Right lobe of liver (tissue), 6 donors: ENCODE results near the gene NKD2. TPM values are rescaled to one million over a fixed set of nuclear protein-coding genes. Genes with fewer than 3 reads are reported as not detected.

Source experiments
- ATAC-seq, 4 donors: fragments of 200-7000 bp; cut with Tn5 transposase; one replicate each; pipeline ENCODE4 v1.9.1; 2020; ENCODE audit warnings: mild to moderate bottlenecking in 4 of 4, moderate library complexity in 4 of 4
- DNase-seq, 3 donors: peaks; one replicate each; pipeline ENCODE4 v3.0.0-alpha.2; 2020
- H3K27ac ChIP-seq, 3 donors: fragments of 200-600 bp; one replicate each; pipeline ENCODE4 v1.8.0; 2022
- H3K27me3 ChIP-seq, 2 donors: fragments of 200-600 bp; one replicate each; pipeline ENCODE4 v1.8.0; 2022
- H3K36me3 ChIP-seq, 4 donors: fragments of 200-600 bp; sonication (generic) in 1 of 4; one replicate each; pipeline versions ENCODE4 v1.5.1 to v1.8.0; 2017 to 2022; ENCODE audit warnings: control low read depth in 1 of 4
- H3K4me1 ChIP-seq, 4 donors: fragments of 200-600 bp; sonication (generic) in 1 of 4; one replicate each; pipeline versions ENCODE4 v1.5.1 to v1.8.0; 2017 to 2022; ENCODE audit warnings: control low read depth in 1 of 4
- H3K4me3 ChIP-seq, 3 donors: fragments of 200-600 bp; one replicate each; pipeline ENCODE4 v1.8.0; 2022
- H3K9me3 ChIP-seq, 4 donors: fragments of 200-600 bp; sonication (generic) in 1 of 4; one replicate each; pipeline versions ENCODE4 v1.5.1 to v1.8.0; 2017 to 2022; ENCODE audit warnings: control low read depth in 1 of 4
- CTCF ChIP-seq, 4 donors: fragments of 200-600 bp in 3 of 4; fragments of 450-650 bp in 1 of 4; IDR thresholded peaks; one replicate each; pipeline versions ENCODE4 v1.5.1 to v1.8.0; 2016 to 2022; ENCODE audit warnings: antibody characterized with exemption in 4 of 4, mild to moderate bottlenecking in 2 of 4
- POLR2A ChIP-seq: fragments of 450-650 bp; IDR thresholded peaks from one replicate; pipeline ENCODE4 v1.6.1; 2017; ENCODE audit warnings: antibody characterized with exemption, mild to moderate bottlenecking
- WGBS: methylation state at CpG from one replicate; pipeline ENCODE4 v1.1.6; 2018; ENCODE audit warnings: low coverage, low lambda C conversion rate; ENCODE audit not compliant: insufficient coverage; ENCODE audit errors: missing lambda C conversion rate; 5-methylcytosine and 5-hydroxymethylcytosine counted together
- intact Hi-C, 2 donors: fragments of 100-400 bp; cut with DNase I; formaldehyde crosslinking; loops; one replicate each; pipeline versions ENCODE4 v1.11.2 to v1.14.1; 2022
- total RNA-seq, 6 experiments: library from RNA; depleted of rRNA in 2 of 6; stranded (reverse); fragments of >200 nt in 2 of 6; fragmentation: NEBNext Ultra II Directional in 3 of 6; extraction: Animal tissue kit (Norgen Biotek cat#: 25700) in 3 of 6; gene quantifications; one replicate each; pipeline versions ENCODE4 v1.1.0 to v1.2.4, GENCODE V29; 2016 to 2023
- donor health status: DM: no; HTN: yes; CAD: no.
- donor health status: DM: no; HTN: no; CAD: no.
- donor health status: DM: no; HTN: no; CAD: no.
- donor health status: DM: no; HTN: yes; CAD: no.
- donor health status: DM: no; HTN: yes; CAD: no.

NKD2 gene
- total RNA-seq, 6 experiments from 2014 or later, result 0.93 to 2.9 (median 2.2) TPM

- peaks cover 0 to 7% (median 0%) of the 10 kb centered on the region in 4 donors for H3K4me1 ChIP-seq
- ATAC-seq (no peak), DNase-seq (peak in 1 of 3 donors; percentile 14)
- no peaks in the 10 kb centered on the region for H3K9me3 ChIP-seq
- no peak overlapping the region for H3K4me3 ChIP-seq
- H3K36me3 ChIP-seq, result peaks cover 0 to 60% (median 13%) of the 10 kb centered on the region in 4 donors
- WGBS, result 87% methylated on average over 47 of the region's 49 CpGs
- H3K27me3 ChIP-seq, result no peaks in the 10 kb centered on the region
- H3K27ac ChIP-seq, result no peak overlapping the region
- no peak for TF ChIP-seq CTCF (IDR thresholded peaks at IDR 0.05)
- no peak for TF ChIP-seq POLR2A
- intact Hi-C loops, result no loop called here
Observed at GRCh38 chr5:1064383-1065142, 56.0 kb downstream of the NKD2 start.

- H3K36me3 ChIP-seq, result peaks cover 0 to 58% (median 14%) of the 10 kb centered on the region in 4 donors
- no peak for TF ChIP-seq POLR2A
- TF ChIP-seq CTCF (IDR thresholded peaks at IDR 0.05), result no peak
- no CpG with 5 or more reads among the region's 26 CpGs for WGBS
- H3K27me3 ChIP-seq, result no peaks in the 10 kb centered on the region
- no peaks in the 10 kb centered on the region for H3K9me3 ChIP-seq
- intact Hi-C loops, result no loop called here
- H3K27ac ChIP-seq, result no peak overlapping the region
- peaks cover 0 to 4% (median 0%) of the 10 kb centered on the region in 4 donors for H3K4me1 ChIP-seq
- no peak overlapping the region for H3K4me3 ChIP-seq
- ATAC-seq (peak in 1 of 4 donors; percentile 2), DNase-seq (peak in 2 of 3 donors; percentile 16 to 46)
Observed at GRCh38 chr5:1065143-1065750, 56.6 kb downstream of the NKD2 start.

- Histone ChIP-seq H3K4me3 (no peak overlapping the region), H3K36me3 (peaks cover 0 to 58% (median 14%) of the 10 kb centered on the region in 4 donors), H3K9me3 (no peaks in the 10 kb centered on the region), H3K27ac (no peak overlapping the region), H3K27me3 (no peaks in the 10 kb centered on the region), H3K4me1 (no peaks in the 10 kb centered on the region)
- TF ChIP-seq CTCF (IDR thresholded peaks at IDR 0.05) (no peak), POLR2A (no peak)
- no peak for DNase-seq
- intact Hi-C loops, result no loop called here
- no peak for ATAC-seq
- WGBS, result 67% methylated on average over 1 of the region's 16 CpGs
Observed at GRCh38 chr5:1065891-1066650, 57.5 kb downstream of the NKD2 start.

DNA sequence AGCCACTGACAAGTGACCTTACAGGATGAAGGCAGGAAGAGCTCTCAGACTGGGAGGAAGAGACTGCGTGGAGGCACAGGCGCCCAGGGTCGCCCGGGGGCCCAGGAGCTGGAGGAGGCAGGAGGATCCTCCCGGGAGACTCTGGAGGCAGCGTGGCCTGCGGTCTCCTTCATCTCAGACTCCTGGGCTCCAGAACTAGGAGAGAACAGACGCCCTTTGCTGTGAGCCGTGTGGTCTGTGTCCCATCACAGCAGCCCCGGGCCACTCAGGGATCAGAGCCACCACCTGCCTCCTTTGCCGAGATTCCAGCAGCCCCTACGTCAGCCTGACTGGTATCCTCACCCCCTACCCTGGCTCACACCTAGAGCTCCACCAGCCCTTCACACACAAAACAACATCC lies 58.1 kb downstream of the NKD2 start:
- Histone ChIP-seq H3K27me3 (no peaks in the 10 kb centered on the region), H3K27ac (no peak overlapping the region), H3K9me3 (no peaks in the 10 kb centered on the region), H3K4me1 (no peaks in the 10 kb centered on the region), H3K4me3 (no peak overlapping the region), H3K36me3 (peaks cover 0 to 58% (median 12%) of the 10 kb centered on the region in 4 donors)
- peak in 1 of 4 donors; percentile 9 for ATAC-seq
- TF ChIP-seq POLR2A (no peak), CTCF (IDR thresholded peaks at IDR 0.05) (no peak)
- DNase-seq, result no peak
- no CpG with 5 or more reads among the region's 12 CpGs for WGBS
- intact Hi-C loops, result no loop called here
